Fibroblast of lung (primary cell): ENCODE data around the gene TEX30.

Experiments
- CTCF ChIP-seq, 2 donors: IDR thresholded peaks in 1 of 2; conservative IDR thresholded peaks in 1 of 2; 1 replicate in 1 of 2; 2 replicates in 1 of 2; pipeline ENCODE4 v1.5.1; 2011 to 2012; ENCODE audit warnings: low read length in 2 of 2, control low read depth in 1 of 2, inconsistent platforms in 1 of 2, low read depth in 1 of 2, mild to moderate bottlenecking in 1 of 2
- EZH2 ChIP-seq: IDR thresholded peaks from 2 replicates; pipeline ENCODE4 v1.5.1; 2012; ENCODE audit warnings: low read length, control low read depth, mild to moderate bottlenecking; ENCODE audit errors: missing control alignments

- no peak for TF ChIP-seq CTCF (conservative IDR thresholded peaks at IDR 0.05 in 1 of 2, IDR thresholded peaks at IDR 0.05 in 1 of 2; ENCODE audit: low read depth in 1 of 2, low read length in 2 of 2)
- no peak for TF ChIP-seq EZH2
Observed at GRCh38 chr13:102770435-102770834, 3.2 kb downstream of the TEX30 start.
